Measurements from ENCODE around the gene SLC24A3.

- TF ChIP-seq CTCF (CRISPR knock-in tag; IDR thresholded peaks at IDR 0.05) (no peak), ZBTB49 (CRISPR knock-in tag; IDR thresholded peaks at IDR 0.05; ENCODE audit: borderline replicate concordance) (no peak), PBX2 (CRISPR knock-in tag; IDR thresholded peaks at IDR 0.05) (no peak), IRF2 (CRISPR knock-in tag; IDR thresholded peaks at IDR 0.05) (no peak), ZNF274 (CRISPR knock-in tag; IDR thresholded peaks at IDR 0.05) (no peak), POLR2AphosphoS5 (IDR thresholded peaks at IDR 0.05; ENCODE audit: low read depth, low read length) (no peak), FOXA3 (CRISPR knock-in tag; IDR thresholded peaks at IDR 0.05) (no peak)
Observed at GRCh38 chr20:19429538-19429937, 217.1 kb downstream of the SLC24A3 start.
